Measurements from ENCODE around the gene MIEN1. TPM values are rescaled to one million over a fixed set of nuclear protein-coding genes. Genes with fewer than 3 reads are reported as not detected.
A peak's percentile ranks its signal among the peaks of the same experiment; 100 is the strongest.

Gene MIEN1
- total and polyA plus RNA-seq, 2 of the 13 experiments (the other 11 are each of a cell fraction or from before 2014, with no cell fraction given) = 40.6 to 56.6 TPM

DNA sequence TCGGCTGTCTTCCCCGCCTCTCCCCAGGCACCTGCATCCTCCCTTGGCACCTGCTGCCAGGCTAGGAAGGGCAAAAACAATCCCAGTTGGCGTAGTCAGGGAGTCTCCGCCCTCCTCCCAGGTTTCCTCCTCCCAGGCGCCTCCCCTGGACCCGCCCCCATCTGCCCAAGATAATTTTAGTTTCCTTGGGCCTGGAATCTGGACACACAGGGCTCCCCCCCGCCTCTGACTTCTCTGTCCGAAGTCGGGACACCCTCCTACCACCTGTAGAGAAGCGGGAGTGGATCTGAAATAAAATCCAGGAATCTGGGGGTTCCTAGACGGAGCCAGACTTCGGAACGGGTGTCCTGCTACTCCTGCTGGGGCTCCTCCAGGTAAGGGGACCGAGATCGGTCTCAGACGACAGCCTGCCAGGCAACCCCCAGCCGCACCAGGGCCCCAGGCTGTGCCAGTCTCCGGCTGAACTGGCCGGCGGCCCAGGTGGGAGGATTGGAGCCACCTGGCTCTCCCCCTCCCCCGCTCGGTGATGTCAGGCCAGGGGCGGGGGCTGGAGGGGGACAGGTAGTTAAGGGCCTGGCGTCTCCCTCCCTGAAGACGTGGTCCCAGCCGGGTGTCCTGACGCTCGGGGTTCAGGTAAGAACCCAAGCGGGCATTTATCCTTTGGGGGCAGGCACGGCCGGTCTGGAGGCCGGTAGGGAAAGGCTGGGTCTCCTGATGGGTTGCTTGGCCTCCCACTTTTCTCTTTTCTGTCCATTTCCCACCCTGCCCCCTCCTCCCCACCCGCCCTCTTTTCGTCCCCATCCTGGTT, 7.6 kb upstream of the MIEN1 start, which contains the start of gene GRB7 (continued):
- TF ChIP-seq, protein P1, sequence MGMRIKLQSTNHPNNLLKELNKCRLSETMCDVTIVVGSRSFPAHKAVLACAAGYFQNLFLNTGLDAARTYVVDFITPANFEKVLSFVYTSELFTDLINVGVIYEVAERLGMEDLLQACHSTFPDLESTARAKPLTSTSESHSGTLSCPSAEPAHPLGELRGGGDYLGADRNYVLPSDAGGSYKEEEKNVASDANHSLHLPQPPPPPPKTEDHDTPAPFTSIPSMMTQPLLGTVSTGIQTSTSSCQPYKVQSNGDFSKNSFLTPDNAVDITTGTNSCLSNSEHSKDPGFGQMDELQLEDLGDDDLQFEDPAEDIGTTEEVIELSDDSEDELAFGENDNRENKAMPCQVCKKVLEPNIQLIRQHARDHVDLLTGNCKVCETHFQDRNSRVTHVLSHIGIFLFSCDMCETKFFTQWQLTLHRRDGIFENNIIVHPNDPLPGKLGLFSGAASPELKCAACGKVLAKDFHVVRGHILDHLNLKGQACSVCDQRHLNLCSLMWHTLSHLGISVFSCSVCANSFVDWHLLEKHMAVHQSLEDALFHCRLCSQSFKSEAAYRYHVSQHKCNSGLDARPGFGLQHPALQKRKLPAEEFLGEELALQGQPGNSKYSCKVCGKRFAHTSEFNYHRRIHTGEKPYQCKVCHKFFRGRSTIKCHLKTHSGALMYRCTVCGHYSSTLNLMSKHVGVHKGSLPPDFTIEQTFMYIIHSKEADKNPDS (CRISPR knock-in tag; IDR thresholded peaks at IDR 0.05) = peak; percentile 89; the same call in 1 of the 2 replicates
- TF ChIP-seq RBFOX2 (IDR thresholded peaks at IDR 0.05; ENCODE audit: low read depth, low read length) (peak; percentile 85), ISL2 (CRISPR knock-in tag; IDR thresholded peaks at IDR 0.05) (0 out of 2 replicates have a peak, but pooled peaks have one; percentile 38), RARA (CRISPR knock-in tag; IDR thresholded peaks at IDR 0.05) (peak; percentile 36), SALL1 (CRISPR knock-in tag; IDR thresholded peaks at IDR 0.05) (peak; percentile 38), HOXA5 (CRISPR knock-in tag; IDR thresholded peaks at IDR 0.05) (peak; percentile 77), ZFP36L1 (CRISPR knock-in tag; IDR thresholded peaks at IDR 0.05) (no peak), EED (CRISPR knock-in tag; IDR thresholded peaks at IDR 0.05) (no peak; the same call in 1 of the 2 replicates), ZNF513 (CRISPR knock-in tag; conservative IDR thresholded peaks at IDR 0.05) (peak; percentile 96; the same call in 1 of the 2 replicates), ZNF567 (CRISPR knock-in tag; IDR thresholded peaks at IDR 0.05; ENCODE audit: borderline replicate concordance) (no peak), GTF3A (CRISPR knock-in tag; conservative IDR thresholded peaks at IDR 0.05) (peak; percentile 65; the same call in 1 of the 2 replicates), MAFK (conservative IDR thresholded peaks at IDR 0.05 in 1 of 2, IDR thresholded peaks at IDR 0.05 in 1 of 2; ENCODE audit: low read length in 2 of 2) (no peak), SP2 (CRISPR knock-in tag; IDR thresholded peaks at IDR 0.05) (no peak), CC2D1A (CRISPR knock-in tag; IDR thresholded peaks at IDR 0.05) (no peak), THAP8 (CRISPR knock-in tag; IDR thresholded peaks at IDR 0.05; ENCODE audit: borderline replicate concordance) (no peak)
- TF ChIP-seq, protein P2, sequence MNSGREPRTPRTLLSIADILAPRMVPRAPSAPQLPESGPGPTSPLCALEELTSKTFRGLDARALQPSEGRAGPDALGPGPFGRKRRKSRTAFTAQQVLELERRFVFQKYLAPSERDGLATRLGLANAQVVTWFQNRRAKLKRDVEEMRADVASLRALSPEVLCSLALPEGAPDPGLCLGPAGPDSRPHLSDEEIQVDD (CRISPR knock-in tag; IDR thresholded peaks at IDR 0.05; ENCODE audit: borderline replicate concordance) = no peak
- TF ChIP-seq, protein P3, sequence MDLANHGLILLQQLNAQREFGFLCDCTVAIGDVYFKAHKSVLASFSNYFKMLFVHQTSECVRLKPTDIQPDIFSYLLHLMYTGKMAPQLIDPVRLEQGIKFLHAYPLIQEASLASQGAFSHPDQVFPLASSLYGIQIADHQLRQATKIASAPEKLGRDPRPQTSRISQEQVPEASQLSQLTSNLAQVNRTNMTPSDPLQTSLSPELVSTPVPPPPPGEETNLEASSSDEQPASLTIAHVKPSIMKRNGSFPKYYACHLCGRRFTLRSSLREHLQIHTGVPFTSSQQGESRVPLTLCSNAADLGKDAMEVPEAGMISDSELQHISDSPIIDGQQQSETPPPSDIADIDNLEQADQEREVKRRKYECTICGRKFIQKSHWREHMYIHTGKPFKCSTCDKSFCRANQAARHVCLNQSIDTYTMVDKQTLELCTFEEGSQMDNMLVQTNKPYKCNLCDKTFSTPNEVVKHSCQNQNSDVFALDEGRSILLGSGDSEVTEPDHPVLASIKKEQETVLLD (CRISPR knock-in tag; IDR thresholded peaks at IDR 0.05; ENCODE audit: low read depth) = no peak

Measured in HepG2 (cell line).